Glomerular visceral epithelial cell (primary cell): Measurements from ENCODE around the gene AP1S2.
"Not testable (repeated sequence)": the region's sequence is repeated elsewhere in the genome, so short reads cannot be mapped to it uniquely, and the experiment has no call there.

ENCODE experiments used
- DNase-seq: peaks from one replicate; pipeline ENCODE4 v3.0.0-alpha.2; 2016; ENCODE audit errors: extremely low spot score

The AP1S2 gene

GRCh38 chrX:15855568-15856221 is 1.1 kb upstream of the AP1S2 start:
- DNase-seq: no peak

DNA sequence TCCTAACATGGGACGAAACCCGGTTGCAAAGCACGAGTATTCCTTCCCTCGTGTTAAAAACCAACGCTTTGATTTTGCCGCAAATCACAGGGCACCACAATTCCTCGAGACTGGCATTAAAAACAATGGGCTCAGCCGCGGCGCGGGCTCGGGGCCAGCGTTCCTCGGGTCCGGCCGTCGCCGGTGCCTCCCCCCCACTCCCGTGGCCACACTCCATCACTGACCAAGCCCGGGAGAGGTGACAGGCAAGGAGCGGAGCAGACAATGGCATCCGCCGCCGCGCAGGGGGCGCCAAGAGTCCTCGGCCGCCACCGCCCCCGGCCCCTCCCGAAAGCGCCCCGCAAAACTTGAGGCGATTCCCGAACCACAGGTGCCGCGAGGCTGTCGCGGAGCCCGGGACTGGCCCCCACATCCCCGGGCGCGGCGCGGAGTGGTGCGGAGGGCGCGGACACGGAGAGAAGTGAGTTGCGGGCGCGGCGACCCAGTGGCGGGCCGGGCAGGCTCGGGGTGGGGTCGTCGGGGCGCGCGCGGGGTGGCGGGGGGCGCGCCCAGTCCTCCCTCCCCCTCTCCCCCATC is 445 bp downstream of the AP1S2 start:
- peak; percentile 31 for DNase-seq

DNA sequence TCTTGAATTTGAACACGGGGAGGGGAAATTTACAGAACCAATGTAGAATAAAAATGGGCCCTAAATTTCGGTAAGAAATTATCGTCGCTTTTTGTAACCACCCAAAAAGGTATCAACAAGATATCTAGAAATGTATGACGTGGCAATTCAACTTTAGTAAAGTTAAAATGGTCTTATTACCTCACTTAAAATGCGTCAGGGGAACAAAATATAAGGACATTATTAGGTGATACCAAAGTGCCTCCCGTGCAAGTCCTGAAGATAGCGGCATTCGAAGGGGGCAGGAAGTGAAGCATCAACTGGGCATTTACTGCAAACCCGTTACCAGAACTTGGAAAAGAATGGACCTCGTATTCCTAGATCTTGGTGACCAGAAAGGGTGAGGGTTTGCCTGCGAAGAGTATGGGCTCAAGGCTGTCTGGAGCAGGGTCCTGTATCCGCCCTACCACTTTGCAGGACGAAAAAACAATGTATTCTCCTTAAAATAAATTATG is 980 bp downstream of the AP1S2 start:
- DNase-seq: peak; percentile 12

DNA sequence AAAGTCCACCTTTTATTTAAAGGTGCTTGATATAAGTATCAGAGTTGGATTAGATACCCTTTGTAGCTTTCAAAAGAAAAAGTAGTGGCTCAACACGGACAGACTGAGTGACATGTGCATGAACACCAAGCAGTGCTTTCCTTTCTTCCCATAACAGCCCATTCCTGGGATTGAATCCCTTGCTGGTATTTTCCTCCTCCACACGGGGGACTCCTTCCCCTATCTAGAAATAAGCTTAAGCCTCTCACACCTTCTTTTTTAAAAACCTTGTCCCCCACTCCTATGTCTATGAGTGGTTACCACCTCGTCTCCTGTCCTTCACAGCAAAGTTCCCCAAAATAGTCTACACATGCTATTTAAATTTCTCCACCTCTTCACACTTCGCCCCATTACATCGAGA is 5.1 kb downstream of the AP1S2 start:
- DNase-seq: peak; percentile 8

GRCh38 chrX:15848576-15848975 is 6.0 kb downstream of the AP1S2 start:
- no peak for DNase-seq

GRCh38 chrX:15843960-15844359 is 10.7 kb downstream of the AP1S2 start:
- no peak for DNase-seq

DNA sequence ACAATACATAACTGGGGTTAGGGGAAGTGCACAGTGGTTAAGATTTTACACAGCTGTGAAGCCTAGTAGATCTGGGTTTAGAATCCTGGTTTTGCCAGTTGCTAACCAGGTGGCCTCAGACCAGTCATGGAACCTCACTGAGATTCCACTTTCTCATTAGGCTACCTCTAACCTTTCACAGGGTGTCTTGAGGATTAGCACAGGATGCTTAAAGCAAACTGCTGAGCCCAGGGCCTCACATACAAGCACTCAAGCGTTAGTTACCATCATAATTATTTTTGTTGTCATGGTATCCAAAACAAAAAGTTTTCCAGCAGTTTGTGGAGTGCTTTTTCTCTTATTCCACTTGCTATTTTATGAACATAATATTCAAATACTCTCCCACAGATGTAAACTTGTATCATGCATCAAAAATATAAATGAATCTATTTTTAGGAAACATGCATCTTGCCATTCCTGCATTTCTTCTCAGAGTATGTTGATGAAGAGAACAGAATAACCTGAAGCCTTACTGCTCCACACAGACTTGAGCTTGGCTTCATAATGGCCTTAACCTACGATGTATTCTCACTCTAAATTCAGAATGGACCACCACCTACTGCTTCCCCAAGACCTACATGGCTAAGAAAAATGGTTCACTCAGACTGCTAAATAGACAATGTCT is 12.6 kb downstream of the AP1S2 start:
- no peak for DNase-seq

DNA sequence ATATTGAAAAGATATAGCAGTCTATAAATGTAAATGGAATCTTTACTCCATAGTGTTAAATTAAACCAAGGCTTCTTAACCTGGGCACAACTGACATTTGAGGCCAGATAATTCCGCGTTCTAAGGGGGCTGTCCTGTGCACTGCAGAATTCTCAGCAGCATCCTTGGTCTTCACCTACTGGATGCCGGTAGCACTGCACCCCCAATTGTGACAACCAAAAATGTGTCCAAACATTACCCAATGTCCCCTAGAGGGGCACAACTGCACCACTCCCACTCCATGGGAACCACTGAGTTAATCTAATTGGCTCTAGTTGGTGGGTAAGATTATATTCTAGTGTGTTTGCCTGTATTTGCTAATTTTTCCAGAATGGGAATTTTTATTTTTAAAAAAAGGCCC is 16.6 kb downstream of the AP1S2 start:
- DNase-seq: no peak

DNA sequence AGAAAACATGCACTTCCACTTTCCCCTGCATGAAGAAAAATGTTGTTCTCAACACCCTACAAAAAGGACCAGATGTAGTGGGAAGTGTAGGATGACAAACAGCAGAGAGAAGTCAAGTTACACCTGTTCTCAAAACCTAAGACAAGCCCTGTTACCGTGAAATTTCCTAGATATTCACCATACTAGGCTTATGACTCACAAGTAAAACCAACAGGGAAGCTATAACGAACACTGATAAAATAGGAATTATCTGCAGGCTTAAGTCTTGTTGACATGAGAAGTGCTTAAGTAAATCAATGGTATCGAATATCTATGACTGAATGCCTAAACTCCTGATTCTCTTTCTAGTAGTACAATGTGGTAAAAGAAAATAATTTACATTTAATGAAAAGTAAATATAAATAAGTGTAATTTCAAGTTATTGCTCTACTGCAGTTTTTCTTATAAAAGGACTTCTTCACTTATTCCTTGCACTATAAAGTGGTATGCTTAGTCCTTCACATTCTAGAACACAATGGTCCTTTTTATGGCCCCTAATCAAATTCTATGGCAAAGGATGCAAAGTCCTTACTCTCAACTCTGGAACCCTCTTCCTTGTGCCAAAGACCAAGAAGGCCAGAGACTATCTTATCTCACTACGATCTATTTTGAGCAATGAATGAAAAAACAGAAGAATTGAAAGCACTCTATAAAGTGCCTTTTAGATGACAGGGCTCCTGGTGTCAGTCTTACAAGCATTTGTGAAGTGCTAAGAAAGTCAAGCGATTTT is 19.6 kb downstream of the AP1S2 start:
- DNase-seq: no peak

- no peak for DNase-seq
Observed at GRCh38 chrX:15834053-15834452, 20.6 kb downstream of the AP1S2 start.

DNA sequence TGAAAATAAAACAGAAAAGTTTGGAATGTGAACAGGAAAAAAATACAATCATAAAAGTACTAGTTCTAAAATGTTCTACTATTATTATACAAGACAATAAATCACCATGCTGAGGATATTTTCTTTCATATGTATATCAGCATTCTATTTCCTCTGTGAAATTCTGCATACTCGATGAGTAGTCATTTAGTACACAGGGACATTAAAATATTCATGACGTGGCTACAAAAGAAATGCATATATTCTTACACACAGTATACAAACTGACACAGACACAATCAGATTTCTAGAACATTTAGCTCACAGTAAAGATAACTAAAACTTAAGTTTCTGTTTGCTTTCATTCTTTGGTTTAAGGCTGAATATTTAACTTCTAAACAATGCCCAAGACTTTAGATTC is 23.3 kb downstream of the AP1S2 start:
- DNase-seq: not testable (repeated sequence)

DNA sequence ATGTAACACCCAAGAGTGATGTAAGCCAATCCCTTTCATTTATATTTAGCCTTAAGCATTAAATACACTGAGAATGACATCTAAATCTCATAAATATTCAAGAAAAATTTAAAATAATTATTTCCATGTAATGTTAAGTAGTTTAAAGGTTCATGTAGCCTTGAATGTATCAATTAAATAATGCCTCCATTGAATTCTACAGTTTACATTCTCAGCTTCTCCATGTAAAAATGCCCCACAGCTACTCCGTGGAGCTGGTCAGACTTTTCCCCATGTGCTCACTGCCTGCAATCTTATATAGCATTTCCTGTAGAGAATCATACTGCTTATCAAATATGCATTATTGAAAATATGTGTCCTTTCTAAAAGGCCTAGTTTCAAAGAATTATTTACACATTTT is 25.4 kb downstream of the AP1S2 start:
- no peak for DNase-seq

GRCh38 chrX:15825936-15826335 is 28.7 kb downstream of the AP1S2 start:
- DNase-seq: no peak

DNA sequence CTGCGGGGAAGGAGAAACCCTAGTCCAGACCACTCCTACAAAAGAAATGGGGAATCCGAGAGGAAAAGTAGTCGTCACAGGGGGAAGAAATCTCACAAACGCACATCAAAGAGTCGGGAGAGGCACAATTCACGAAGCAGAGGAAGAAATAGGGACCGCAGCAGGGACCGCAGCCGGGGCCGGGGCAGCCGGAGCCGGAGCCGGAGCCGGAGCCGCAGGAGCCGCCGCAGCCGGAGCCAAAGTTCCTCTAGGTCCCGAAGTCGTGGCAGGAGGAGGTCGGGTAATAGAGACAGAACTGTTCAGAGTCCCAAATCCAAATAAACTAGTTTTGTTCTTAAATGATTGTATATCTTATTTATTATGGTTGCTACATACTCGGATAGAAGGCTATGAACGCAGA is 31.7 kb downstream of the AP1S2 start:
- no peak for DNase-seq

- DNase-seq: no peak
Observed at GRCh38 chrX:15820106-15821073, 34.2 kb downstream of the AP1S2 start.

DNA sequence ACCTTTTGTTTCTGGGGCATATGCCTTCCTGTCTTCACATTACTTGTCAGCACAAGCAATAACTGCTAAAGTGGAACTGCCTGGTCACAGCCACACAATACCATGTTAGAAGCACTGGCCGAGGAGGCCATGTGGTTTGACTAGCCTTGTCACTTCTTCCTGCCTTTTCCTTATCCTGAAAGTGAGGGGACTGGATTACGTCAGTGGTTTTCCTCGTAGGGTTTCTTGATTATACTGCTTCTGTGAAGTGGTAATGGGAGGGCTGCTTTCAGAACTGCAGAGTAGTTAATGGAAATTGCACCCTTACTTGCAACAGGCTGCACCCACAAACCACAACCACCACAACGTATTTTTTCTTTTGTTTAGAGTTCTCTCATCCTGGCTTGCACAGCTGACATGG is 37.7 kb downstream of the AP1S2 start:
- DNase-seq: no peak

DNA sequence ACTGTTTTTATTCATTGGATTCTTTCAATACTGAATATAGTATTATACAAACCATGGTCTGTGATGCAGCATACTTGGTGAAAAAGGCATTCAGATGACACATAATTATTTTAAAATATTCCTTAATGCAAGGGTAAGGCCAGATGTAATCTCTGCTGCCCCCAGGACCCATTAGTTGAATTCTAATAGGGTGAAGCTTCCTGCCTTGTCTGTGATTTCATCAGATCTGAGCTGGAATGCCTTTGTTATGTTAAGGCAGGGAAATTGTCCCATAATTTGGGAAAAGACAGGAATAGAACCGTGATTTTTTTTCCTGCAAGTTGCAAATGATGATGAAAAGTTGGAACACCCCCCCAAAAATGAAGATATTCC is 38.2 kb downstream of the AP1S2 start:
- DNase-seq: no peak

GRCh38 chrX:15815779-15816437 is 38.7 kb downstream of the AP1S2 start:
- no peak for DNase-seq

DNA sequence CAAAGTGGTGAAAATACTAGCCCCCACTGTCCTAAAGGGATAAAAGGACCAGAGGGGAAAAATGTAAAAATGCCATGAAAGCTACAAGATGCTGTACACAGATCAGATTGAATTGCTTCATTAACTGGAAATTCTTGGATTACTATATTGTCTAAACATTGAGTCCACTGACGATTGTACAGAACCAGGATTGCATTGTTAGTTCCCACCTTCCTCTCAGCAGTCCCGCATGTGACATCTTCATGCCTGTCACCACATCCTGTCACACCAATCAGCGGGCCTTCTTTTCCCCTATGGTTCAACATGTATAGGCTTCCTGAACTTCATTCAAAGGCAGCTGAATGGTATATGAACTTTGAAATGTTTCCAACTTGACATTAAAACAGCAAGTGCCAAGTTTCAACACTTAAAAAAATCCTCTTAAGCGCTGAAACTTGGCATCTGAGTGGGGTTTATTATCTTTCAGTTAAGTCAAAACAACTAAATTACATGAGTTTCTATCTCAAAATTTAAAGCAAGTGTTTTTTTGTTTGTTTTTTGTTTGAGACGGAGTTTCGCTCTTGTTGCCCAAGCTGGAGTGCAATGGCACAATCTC is 39.7 kb downstream of the AP1S2 start:
- DNase-seq: no peak

GRCh38 chrX:15813416-15813815 is 41.2 kb downstream of the AP1S2 start:
- no peak for DNase-seq
